H1 (cell line): ENCODE data around the gene KLF9. TPM values are rescaled to one million over a fixed set of nuclear protein-coding genes. Genes with fewer than 3 reads are reported as not detected.

Experiments used
- ATF2 ChIP-seq: IDR thresholded peaks from 2 replicates; pipeline ENCODE4 v1.6.1; 2012; ENCODE audit warnings: low read length, inconsistent platforms
- PHF8 ChIP-seq: fragments of 200-600 bp; sonication (generic); conservative IDR thresholded peaks from 2 replicates; pipeline ENCODE4 v1.7.1; 2012; ENCODE audit warnings: low read depth, mild to moderate bottlenecking, inconsistent platforms, low read length, moderate library complexity
- RBBP5 ChIP-seq: IDR thresholded peaks from 2 replicates; pipeline ENCODE4 v1.7.1; 2012; ENCODE audit warnings: low read depth, mild to moderate bottlenecking, inconsistent platforms, low read length, moderate library complexity, borderline replicate concordance
- polyA plus RNA-seq, 7 experiments: library from polyadenylated mRNA; depleted of rRNA in 3 of 7; stranded (reverse) in 5 of 7; unstranded in 2 of 7; fragments of >200 nt in 5 of 7; fragments of 200-250 nt in 2 of 7; gene quantifications; 1 replicate in 5 of 7; 2 replicates in 1 of 7; 4 replicates in 1 of 7; pipeline versions ENCODE4 v1.2.1 to v1.2.3, GENCODE V29; 2011 to 2013; ENCODE audit warnings: missing spikeins in 2 of 7, mixed read lengths in 2 of 7
- total RNA-seq: library from RNA; stranded (reverse); fragmentation: NEBNext Ultra II Directional; extraction: Animal tissue kit (Norgen Biotek cat#: 25700); gene quantifications from 2 replicates; pipeline ENCODE4 v1.2.1, GENCODE V29; 2021

The KLF9 gene
- total and polyA plus RNA-seq, 2 of the 8 experiments (the other 6 are each of a cell fraction or from before 2014, with no cell fraction given): 0.47 to 0.82 TPM

- no peak for TF ChIP-seq RBBP5
- TF ChIP-seq ATF2: no peak
- TF ChIP-seq PHF8: no peak
- TF ChIP-seq, all 59 proteins: peak for 0
Measured at GRCh38 chr9:70407081-70407503, 7.4 kb downstream of the KLF9 start (continued).
